Thyroid gland (tissue), 4 donors: ENCODE data around the gene ZMYND10. TPM values are rescaled to one million over a fixed set of nuclear protein-coding genes. Genes with fewer than 3 reads are reported as not detected.

Experiments
- DNase-seq, 2 donors: peaks; one replicate each; pipeline ENCODE4 v3.0.0-alpha.2; 2019
- H3K27ac ChIP-seq, 3 donors: fragments of 200-600 bp; sonication (generic); 1 replicate in 2 of 3; 2 replicates in 1 of 3; pipeline ENCODE4 v1.5.1; 2016 to 2019; ENCODE audit warnings: mild to moderate bottlenecking in 1 of 3, moderate library complexity in 1 of 3
- H3K27me3 ChIP-seq: fragments of 200-600 bp; sonication (generic); one replicate; pipeline ENCODE4 v1.5.1; 2019
- H3K36me3 ChIP-seq, 2 donors: fragments of 200-600 bp; sonication (generic); one replicate each; pipeline ENCODE4 v1.5.1; 2016 to 2019
- H3K4me1 ChIP-seq, 2 donors: fragments of 200-600 bp; sonication (generic); one replicate each; pipeline ENCODE4 v1.5.1; 2017 to 2019
- H3K4me3 ChIP-seq, 3 donors: fragments of 200-600 bp; sonication (generic); replicated peaks in 1 of 3; 1 replicate in 2 of 3; 2 replicates in 1 of 3; pipeline ENCODE4 v1.5.1; 2016; ENCODE audit warnings: mild to moderate bottlenecking in 1 of 3
- H3K9me3 ChIP-seq: fragments of 200-600 bp; sonication (generic); one replicate; pipeline ENCODE4 v1.5.1; 2017
- CTCF ChIP-seq, 6 experiments: fragments of 200-600 bp in 3 of 6; fragments of 450-650 bp in 3 of 6; sonication (generic) in 3 of 6; IDR thresholded peaks; one replicate each; pipeline ENCODE4 v1.5.1; 2016 to 2019; ENCODE audit warnings: antibody characterized with exemption in 6 of 6, mild to moderate bottlenecking in 2 of 6, inconsistent platforms in 1 of 6, moderate library complexity in 1 of 6
- POLR2A ChIP-seq, 2 donors: fragments of 450-650 bp; IDR thresholded peaks; one replicate each; pipeline ENCODE4 v1.6.1; 2017; ENCODE audit warnings: antibody characterized with exemption in 2 of 2, mild to moderate bottlenecking in 2 of 2, moderate library complexity in 1 of 2
- WGBS, 2 donors: methylation state at CpG; one replicate each; pipeline ENCODE4 v1.1.5; 2017; 5-methylcytosine and 5-hydroxymethylcytosine counted together
- intact Hi-C: fragments of 100-400 bp; cut with DNase I; formaldehyde crosslinking; loops from one replicate; pipeline ENCODE4 v1.15.1; 2023
- total RNA-seq, 4 donors: library from RNA; depleted of rRNA; stranded (reverse); fragments of >200 nt; gene quantifications; one replicate each; pipeline ENCODE4 v1.2.3, GENCODE V29; 2016

The ZMYND10 gene
- total RNA-seq, 4 donors from 2014 or later: 3.6 to 8.1 (median 4.4) TPM

DNA sequence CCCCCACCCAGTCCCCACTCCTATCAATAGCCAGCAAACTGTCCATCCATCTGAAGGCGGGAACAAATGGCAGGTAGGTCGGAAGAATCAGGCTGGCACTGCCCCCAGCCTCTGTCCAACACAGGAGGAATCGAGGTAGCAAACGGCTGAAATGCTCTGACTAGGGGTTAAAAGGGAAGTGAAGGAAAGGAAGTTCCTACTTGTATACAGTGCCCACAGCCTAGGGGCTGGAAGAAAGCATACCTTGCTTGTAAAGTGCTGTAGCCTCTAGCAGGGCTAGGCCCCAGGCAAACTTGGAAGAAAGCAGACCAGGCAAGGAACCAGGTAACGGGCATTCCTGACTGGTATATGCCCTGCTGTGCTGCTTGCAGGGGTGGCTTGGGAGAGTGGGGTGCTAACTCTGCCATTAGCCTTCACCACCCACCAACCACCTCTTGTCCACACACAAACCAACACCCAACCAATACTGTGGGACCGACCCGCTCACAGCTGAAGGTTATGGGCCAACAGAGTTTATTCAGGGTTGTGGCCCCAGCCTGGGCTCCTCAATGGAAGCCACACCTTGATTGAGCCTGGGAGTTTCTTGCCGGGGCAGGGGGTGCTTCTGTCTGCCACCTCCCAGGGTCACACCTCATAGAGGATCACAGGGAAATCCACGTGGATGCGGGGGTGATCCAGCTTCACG, 19.9 kb downstream of the ZMYND10 start:
- Histone ChIP-seq H3K4me3 (no peak overlapping the region), H3K9me3 (no peaks in the 10 kb centered on the region), H3K4me1 (peaks cover 20 to 33% of the 10 kb centered on the region in 2 donors), H3K27me3 (no peaks in the 10 kb centered on the region), H3K27ac (peak overlapping the region in 1 of 3 donors; percentile 98), H3K36me3 (peaks cover 15 to 16% of the 10 kb centered on the region in 2 donors)
- DNase-seq: no peak
- intact Hi-C loops: loop anchor here (5.0 kb wide), 1 partner anchor 33 kb away; the partner anchor contains the start of gene IFRD2
- TF ChIP-seq CTCF (IDR thresholded peaks at IDR 0.05) (no peak), POLR2A (IDR thresholded peaks at IDR 0.05) (no peak)
- WGBS, 2 donors: 81 to 87% methylated on average over 10 to 11 of the region's 11 CpGs

DNA sequence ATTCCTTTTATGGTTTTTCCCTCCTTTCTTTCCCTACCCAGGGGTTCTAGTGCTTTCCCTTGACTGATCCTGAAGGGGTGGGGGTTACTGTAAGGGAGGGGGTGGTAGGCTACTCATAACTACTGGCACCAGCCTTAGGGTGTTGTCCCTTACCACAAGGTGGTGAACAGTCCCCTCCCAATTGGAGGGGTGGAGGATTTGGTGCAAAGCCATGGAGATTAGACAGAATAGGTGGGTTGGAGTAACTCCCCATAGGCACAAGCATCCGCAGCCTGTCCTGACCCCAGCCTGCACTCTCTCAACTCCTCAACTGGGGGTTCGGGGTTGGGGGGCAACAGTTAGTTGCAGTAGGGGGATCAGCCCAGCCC, 20.4 kb downstream of the ZMYND10 start:
- Histone ChIP-seq H3K9me3 (no peaks in the 10 kb centered on the region), H3K36me3 (peaks cover 10% of the 10 kb centered on the region in 2 donors), H3K27me3 (no peaks in the 10 kb centered on the region), H3K4me3 (no peak overlapping the region), H3K4me1 (peaks cover 25 to 38% of the 10 kb centered on the region in 2 donors), H3K27ac (peak overlapping the region in 2 of 3 donors; percentile 32 to 98)
- intact Hi-C loops: loop anchor here (5.0 kb wide), 1 partner anchor 33 kb away; the partner anchor contains the start of gene IFRD2
- TF ChIP-seq POLR2A (IDR thresholded peaks at IDR 0.05): no peak
- TF ChIP-seq CTCF (IDR thresholded peaks at IDR 0.05): no peak
- WGBS, 2 donors: 81 to 86% methylated on average over 2 of the region's 2 CpGs
- no peak for DNase-seq

- intact Hi-C loops: loop anchor here (5.0 kb wide), 1 partner anchor 32 kb away; the partner anchor contains the start of gene IFRD2
- Histone ChIP-seq H3K4me3 (no peak overlapping the region), H3K36me3 (peaks cover 4 to 5% of the 10 kb centered on the region in 2 donors), H3K27me3 (no peaks in the 10 kb centered on the region), H3K9me3 (no peaks in the 10 kb centered on the region), H3K4me1 (peaks cover 30 to 44% of the 10 kb centered on the region in 2 donors), H3K27ac (peak overlapping the region; percentile 22 to 98 (median 32))
- TF ChIP-seq CTCF (IDR thresholded peaks at IDR 0.05) (peak; percentile 52 to 87 (median 83)), POLR2A (IDR thresholded peaks at IDR 0.05) (no peak)
- DNase-seq: peak; percentile 68 to 70
- WGBS, 2 donors: 50 to 51% methylated on average over 2 to 4 of the region's 4 CpGs
Measured at GRCh38 chr3:50324351-50325112, 21.0 kb downstream of the ZMYND10 start.

DNA sequence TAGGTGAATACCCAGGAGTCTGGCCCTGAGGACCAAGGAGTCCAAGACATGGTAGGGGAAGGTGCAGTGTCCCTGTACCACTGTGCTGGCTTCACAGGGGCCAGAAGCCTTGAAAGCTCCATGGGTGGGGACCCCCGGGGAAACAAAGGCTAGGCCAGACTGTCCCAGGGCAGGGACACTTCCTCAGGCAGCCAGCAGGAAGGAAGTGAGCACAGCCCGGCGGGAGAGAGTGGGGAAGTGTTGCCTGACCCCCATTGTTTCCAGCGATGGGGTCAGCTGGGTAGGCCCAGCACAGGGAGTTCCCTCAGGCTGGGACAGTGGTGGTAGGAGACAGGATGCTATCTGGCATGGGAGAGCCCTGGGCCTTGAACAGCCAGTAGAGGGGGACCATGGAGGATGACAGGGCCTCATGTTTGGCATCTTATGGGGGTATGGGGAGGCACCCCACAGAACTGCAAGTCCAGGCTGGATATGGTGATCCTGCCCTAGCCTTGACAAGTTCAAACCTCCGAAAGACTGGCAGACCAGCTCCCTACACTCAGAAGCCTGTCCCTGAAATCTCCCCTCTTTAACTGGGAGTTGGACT, 21.8 kb downstream of the ZMYND10 start:
- intact Hi-C loops: no loop called here
- no peak for DNase-seq
- 79 to 81% methylated on average over 4 to 5 of the region's 5 CpGs for WGBS, 2 donors
- H3K4me3 ChIP-seq: no peak overlapping the region
- no peak for TF ChIP-seq CTCF (IDR thresholded peaks at IDR 0.05)
- no peak for TF ChIP-seq POLR2A (IDR thresholded peaks at IDR 0.05)
- no peaks in the 10 kb centered on the region for H3K9me3 ChIP-seq
- H3K27ac ChIP-seq: peak overlapping the region; percentile 22 to 98 (median 96)
- H3K36me3 ChIP-seq: peaks cover 4 to 5% of the 10 kb centered on the region in 2 donors
- H3K27me3 ChIP-seq: no peaks in the 10 kb centered on the region
- H3K4me1 ChIP-seq: peaks cover 31 to 51% of the 10 kb centered on the region in 2 donors
